Stomach (tissue), 4 donors: ENCODE measurements around the gene LRRC63.

ENCODE experiments used
- EP300 ChIP-seq: sonication (generic); formaldehyde crosslinking; IDR thresholded peaks from one replicate; pipeline ENCODE4 v1.6.1; 2017; ENCODE audit warnings: antibody characterized with exemption
- POLR2A ChIP-seq, 4 donors: fragments of 450-650 bp; IDR thresholded peaks; one replicate each; pipeline ENCODE4 v1.6.1; 2016; ENCODE audit warnings: antibody characterized with exemption in 4 of 4, control low read depth in 2 of 4, mild to moderate bottlenecking in 1 of 4, moderate library complexity in 1 of 4
- POLR2AphosphoS5 ChIP-seq, 3 donors: sonication (generic); formaldehyde crosslinking; IDR thresholded peaks; one replicate each; pipeline ENCODE4 v1.6.1; 2016; ENCODE audit warnings: antibody characterized with exemption in 3 of 3
- TF ChIP-seq, protein P1 (sequence below), 7 experiments: fragments of 450-650 bp in 4 of 7; fragments of 200-600 bp in 3 of 7; sonication (generic) in 3 of 7; IDR thresholded peaks; one replicate each; pipeline ENCODE4 v1.5.1; 2016 to 2019; ENCODE audit warnings: antibody characterized with exemption in 7 of 7, control low read depth in 2 of 7, mild to moderate bottlenecking in 1 of 7

DNA sequence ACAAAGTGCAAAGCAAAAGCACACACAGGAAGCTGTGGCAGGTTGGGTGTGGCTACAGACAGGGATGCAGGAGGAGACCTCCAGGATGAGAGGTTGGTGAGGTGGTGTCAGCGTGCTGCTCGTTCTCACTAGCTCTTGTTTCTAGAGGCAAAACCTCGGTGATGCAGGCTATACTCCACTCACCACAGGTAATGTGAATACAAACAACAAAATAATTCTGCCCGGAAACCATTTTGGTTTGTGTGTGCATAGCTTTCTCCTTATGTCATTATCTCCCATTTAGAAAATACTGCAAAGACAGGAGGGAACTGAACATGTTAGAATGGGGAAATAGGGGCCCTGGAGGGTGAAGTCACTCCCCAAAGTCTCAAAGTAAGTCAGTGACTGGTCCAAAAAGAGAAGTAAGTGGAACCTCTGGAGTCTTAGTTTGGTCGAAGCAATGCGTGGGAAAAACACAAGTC lies 39.2 kb upstream of the LRRC63 start:
- TF ChIP-seq, protein P1, sequence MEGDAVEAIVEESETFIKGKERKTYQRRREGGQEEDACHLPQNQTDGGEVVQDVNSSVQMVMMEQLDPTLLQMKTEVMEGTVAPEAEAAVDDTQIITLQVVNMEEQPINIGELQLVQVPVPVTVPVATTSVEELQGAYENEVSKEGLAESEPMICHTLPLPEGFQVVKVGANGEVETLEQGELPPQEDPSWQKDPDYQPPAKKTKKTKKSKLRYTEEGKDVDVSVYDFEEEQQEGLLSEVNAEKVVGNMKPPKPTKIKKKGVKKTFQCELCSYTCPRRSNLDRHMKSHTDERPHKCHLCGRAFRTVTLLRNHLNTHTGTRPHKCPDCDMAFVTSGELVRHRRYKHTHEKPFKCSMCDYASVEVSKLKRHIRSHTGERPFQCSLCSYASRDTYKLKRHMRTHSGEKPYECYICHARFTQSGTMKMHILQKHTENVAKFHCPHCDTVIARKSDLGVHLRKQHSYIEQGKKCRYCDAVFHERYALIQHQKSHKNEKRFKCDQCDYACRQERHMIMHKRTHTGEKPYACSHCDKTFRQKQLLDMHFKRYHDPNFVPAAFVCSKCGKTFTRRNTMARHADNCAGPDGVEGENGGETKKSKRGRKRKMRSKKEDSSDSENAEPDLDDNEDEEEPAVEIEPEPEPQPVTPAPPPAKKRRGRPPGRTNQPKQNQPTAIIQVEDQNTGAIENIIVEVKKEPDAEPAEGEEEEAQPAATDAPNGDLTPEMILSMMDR (IDR thresholded peaks at IDR 0.05), result no peak
- TF ChIP-seq POLR2AphosphoS5 (IDR thresholded peaks at IDR 0.05) (no peak), POLR2A (IDR thresholded peaks at IDR 0.05) (no peak), EP300 (no peak)
